WI38 (cell line): ENCODE results near the gene HIC1.

Experiments
- H3K4me3 ChIP-seq: 2 replicates; pipeline ENCODE4 v1.5.1; 2011; ENCODE audit warnings: low read depth, mild to moderate bottlenecking, control low read depth, low read length
- TF ChIP-seq, protein P1 (sequence below): IDR thresholded peaks from 2 replicates; pipeline ENCODE4 v1.5.1; 2012; ENCODE audit warnings: low read depth, mild to moderate bottlenecking, control low read depth, low read length

HIC1 gene

DNA sequence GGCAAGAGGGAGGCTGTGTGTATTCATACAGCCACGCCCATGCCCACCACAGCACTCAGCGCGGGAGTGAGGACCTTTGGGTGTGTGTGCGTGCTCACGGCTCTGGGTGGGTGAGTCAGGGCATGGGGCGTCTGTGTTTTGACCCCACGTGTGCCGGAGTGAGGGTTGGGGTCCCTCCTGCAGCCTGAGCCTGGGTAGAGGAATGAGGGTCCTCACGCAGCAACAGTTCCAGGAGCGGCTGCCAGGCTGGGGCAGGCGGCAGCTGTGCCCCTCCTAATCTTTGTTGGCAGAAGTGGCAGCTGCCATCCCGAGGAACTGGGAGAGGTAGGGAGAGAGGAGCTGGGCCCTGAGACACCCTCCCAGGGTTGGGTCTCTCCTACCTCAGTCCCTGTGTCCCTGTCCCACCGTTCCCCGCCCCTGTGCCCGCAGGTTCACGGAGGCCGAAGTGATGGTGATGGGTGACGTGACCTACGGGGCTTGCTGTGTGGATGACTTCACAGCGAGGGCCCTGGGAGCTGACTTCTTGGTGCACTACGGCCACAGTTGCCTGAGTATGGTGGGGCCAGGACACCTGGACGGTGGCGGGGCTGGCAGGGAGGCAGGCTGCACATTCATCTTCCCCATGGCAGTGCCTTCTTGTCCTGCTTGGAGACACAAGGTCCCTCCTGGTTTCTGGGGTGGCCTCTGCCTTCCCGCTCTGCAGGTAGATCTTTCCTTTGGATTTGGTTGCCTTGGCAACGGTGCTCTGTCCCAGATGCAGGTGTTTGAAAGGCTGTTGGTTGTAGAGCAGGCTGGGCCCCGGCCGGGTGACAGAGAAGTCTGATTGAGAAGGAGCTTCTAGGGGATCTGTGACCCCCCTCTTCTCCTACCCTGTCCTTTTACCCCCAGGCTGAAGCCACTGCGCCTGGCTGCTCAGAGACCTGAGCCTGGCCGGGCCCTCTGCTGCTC is 19.1 kb upstream of the HIC1 start:
- H3K4me3 ChIP-seq: no peak overlapping the region
- TF ChIP-seq, protein P1, sequence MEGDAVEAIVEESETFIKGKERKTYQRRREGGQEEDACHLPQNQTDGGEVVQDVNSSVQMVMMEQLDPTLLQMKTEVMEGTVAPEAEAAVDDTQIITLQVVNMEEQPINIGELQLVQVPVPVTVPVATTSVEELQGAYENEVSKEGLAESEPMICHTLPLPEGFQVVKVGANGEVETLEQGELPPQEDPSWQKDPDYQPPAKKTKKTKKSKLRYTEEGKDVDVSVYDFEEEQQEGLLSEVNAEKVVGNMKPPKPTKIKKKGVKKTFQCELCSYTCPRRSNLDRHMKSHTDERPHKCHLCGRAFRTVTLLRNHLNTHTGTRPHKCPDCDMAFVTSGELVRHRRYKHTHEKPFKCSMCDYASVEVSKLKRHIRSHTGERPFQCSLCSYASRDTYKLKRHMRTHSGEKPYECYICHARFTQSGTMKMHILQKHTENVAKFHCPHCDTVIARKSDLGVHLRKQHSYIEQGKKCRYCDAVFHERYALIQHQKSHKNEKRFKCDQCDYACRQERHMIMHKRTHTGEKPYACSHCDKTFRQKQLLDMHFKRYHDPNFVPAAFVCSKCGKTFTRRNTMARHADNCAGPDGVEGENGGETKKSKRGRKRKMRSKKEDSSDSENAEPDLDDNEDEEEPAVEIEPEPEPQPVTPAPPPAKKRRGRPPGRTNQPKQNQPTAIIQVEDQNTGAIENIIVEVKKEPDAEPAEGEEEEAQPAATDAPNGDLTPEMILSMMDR: no peak

DNA sequence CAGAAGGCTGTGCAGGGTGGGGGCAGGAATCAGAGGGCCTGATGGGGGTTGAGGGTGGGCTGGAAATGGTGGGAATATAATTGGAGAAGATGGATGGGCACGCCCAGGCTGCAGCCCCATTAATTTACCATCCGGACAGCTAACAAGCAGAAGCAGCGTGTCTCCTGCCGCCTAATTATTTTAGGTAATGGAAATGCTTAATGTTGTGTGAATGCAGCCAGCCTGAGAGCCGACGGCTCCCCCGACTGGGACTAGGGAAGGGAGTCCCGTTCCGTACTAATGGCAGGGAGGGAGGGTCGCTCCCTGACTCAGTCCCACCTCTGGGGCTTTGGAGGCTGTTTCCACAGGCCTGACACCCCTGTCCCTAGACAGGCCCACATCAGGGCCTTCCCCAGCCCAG is 17.7 kb upstream of the HIC1 start:
- TF ChIP-seq, protein P1: no peak

DNA sequence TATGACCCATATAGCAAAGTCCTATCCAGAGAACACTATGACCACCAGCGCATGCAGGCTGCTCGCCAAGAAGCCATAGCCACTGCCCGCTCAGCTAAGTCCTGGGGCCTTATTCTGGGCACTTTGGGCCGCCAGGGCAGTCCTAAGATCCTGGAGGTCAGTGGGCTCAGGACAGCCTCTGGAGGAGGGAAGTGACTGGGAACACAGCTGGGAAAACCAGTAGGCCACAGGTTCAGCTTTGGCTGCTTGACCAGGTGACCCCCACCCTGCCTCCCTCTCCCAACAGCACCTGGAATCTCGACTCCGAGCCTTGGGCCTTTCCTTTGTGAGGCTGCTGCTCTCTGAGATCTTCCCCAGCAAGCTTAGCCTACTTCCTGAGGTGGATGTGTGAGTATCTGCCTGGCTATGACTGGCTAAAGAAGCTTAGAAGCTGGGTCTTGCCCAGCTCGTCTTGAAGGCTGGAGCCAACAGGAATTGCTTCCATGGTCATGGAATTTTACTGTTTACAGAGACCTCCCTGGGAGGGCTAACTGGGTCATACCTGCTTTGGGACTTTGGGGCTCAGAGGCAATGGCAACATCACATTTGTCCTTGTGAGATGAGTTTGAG is 14.6 kb upstream of the HIC1 start:
- no peak overlapping the region for H3K4me3 ChIP-seq
- TF ChIP-seq, protein P1: no peak

More for the DNA sequence above, 17.7 kb upstream of the HIC1 start:
- no peak overlapping the region for H3K4me3 ChIP-seq

DNA sequence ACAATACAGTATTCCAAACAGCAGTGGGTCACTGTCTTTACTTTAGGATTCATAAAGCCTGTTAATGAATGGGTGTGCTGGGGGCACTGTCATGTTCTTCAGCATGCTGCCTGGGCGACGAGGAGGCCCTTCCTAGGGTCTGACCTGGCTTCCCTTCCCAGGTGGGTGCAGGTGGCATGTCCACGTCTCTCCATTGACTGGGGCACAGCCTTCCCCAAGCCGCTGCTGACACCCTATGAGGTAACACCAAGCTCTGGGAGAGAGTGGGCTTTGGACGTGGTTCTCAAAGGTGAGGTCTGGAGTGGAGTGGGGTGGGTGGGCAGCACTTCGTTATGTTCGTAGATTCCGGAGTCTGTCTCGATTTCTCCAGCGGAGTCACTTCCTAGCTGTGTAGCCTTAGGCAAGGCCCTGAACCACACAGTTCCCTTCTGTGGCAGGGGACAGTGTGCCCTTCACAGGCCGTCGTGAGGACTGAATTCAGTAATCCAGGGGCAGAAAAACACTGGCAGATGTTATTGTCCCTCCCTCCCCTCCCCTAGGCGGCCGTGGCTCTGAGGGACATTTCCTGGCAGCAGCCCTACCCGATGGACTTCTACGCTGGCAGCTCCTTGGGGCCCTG is 13.9 kb upstream of the HIC1 start:
- TF ChIP-seq, protein P1: no peak
- H3K4me3 ChIP-seq: peak overlapping the region; percentile 68

DNA sequence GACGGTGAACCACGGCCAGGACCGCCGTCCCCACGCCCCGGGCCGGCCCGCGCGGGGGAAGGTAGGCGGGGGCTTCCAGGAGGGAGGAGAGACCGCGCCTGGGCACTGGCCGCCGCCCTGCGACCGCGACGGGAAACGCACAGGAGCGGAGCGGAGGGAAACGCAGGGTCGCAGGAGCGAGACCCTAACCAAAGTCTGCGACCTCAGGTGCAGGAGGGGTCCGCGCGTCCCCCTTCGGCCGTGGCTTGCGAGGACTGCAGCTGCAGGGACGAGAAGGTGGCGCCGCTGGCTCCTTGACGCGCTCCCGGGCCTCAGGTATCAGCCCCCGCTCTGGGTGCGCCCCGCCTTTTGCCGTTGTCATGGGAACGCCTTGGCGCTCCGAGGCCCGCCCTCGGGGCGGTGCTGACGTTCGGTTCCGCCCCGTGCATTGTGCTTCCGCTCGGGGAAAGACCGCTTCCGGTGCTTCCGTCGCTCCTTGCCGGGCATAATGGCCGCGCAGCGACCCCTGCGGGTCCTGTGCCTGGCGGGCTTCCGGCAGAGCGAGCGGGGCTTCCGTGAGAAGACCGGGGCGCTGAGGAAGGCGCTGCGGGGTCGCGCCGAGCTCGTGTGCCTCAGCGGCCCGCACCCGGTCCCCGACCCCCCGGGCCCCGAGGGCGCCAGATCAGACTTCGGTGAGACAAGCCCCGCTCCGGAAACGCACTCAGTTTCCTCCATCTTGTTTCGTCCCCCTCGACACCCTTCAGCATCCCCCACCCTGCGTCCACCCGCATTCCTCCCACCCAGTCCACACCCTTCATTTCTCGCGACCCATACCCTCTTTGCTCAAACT is 13.1 kb upstream of the HIC1 start, which contains the start of gene OVCA2:
Gene OVCA2, plus strand, starts transcription at position 462 of the 829 bp plus-strand sequence. Its CDS starts 26 bp downstream, at position 488.
- H3K4me3 ChIP-seq: peak within 1 kb of the TSS; percentile 68
- TF ChIP-seq, protein P1: peak; percentile 42

DNA sequence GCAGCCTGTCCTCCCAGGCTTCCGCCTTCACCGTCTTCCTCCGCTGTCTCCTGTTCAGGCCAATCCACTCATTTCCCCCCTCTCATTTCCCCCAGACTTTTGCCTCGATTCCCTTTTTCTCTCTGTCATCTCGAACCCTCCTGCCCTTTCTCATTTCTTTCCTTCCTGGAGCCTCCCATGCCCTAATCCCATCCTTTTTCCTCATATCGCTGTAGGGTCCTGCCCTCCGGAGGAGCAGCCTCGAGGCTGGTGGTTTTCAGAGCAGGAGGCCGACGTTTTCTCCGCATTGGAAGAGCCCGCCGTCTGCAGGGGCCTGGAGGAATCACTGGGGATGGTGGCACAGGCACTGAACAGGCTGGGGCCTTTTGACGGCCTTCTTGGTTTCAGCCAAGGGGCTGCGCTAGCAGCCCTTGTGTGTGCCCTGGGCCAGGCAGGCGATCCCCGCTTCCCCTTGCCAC is 12.5 kb upstream of the HIC1 start:
- TF ChIP-seq, protein P1: no peak; the same call in 1 of the 2 replicates
- peak overlapping the region; percentile 68 for H3K4me3 ChIP-seq
